Endothelial cell of umbilical vein (primary cell): ENCODE measurements around the gene H1-8.

ENCODE experiments used
- CTCF ChIP-seq, 2 donors: IDR thresholded peaks; 1 replicate in 1 of 2; 2 replicates in 1 of 2; pipeline ENCODE4 v1.5.1; 2011; ENCODE audit warnings: low read length in 2 of 2, mild to moderate bottlenecking in 2 of 2, moderate library complexity in 2 of 2, control low read depth in 1 of 2, inconsistent platforms in 1 of 2, low read depth in 1 of 2; ENCODE audit not compliant: insufficient read depth in 1 of 2; ENCODE audit errors: extremely low read depth in 1 of 2
- FOS ChIP-seq: IDR thresholded peaks from 2 replicates; pipeline ENCODE4 v1.6.1; 2011; ENCODE audit warnings: mild to moderate bottlenecking, low read length, moderate library complexity, borderline replicate concordance; ENCODE audit not compliant: insufficient read depth
- MAX ChIP-seq: IDR thresholded peaks from 2 replicates; pipeline ENCODE4 v1.6.1; 2011; ENCODE audit not compliant: insufficient read depth, insufficient read length
- MYC ChIP-seq: IDR thresholded peaks from one replicate; pipeline ENCODE4 v1.6.1; 2011; ENCODE audit warnings: mild to moderate bottlenecking, low read depth, low read length
- POLR2A ChIP-seq: IDR thresholded peaks from 2 replicates; pipeline ENCODE4 v1.6.1; 2012; ENCODE audit warnings: low read depth, mild to moderate bottlenecking, control low read depth, low read length
- POLR2AphosphoS5 ChIP-seq: IDR thresholded peaks from 2 replicates; pipeline ENCODE4 v1.6.1; 2012; ENCODE audit warnings: low read depth, mild to moderate bottlenecking, control low read depth, low read length, moderate library complexity; ENCODE audit not compliant: insufficient read depth

- TF ChIP-seq CTCF (IDR thresholded peaks at IDR 0.05; ENCODE audit: extremely low read depth in 1 of 2, insufficient read depth in 1 of 2, low read depth in 1 of 2, low read length in 2 of 2) = no peak
- TF ChIP-seq FOS = no peak
- TF ChIP-seq POLR2AphosphoS5 = no peak
- no peak for TF ChIP-seq MAX
- no peak for TF ChIP-seq POLR2A
- no peak for TF ChIP-seq MYC
These were observed 8.4 kb upstream of the H1-8 start for GRCh38 chr3:129534428-129535027.
